ENCODE results near the gene C1orf159.
"Not testable (repeated sequence)": the region's sequence is repeated elsewhere in the genome, so short reads cannot be mapped to it uniquely, and the experiment has no call there.

The C1orf159 gene

DNA sequence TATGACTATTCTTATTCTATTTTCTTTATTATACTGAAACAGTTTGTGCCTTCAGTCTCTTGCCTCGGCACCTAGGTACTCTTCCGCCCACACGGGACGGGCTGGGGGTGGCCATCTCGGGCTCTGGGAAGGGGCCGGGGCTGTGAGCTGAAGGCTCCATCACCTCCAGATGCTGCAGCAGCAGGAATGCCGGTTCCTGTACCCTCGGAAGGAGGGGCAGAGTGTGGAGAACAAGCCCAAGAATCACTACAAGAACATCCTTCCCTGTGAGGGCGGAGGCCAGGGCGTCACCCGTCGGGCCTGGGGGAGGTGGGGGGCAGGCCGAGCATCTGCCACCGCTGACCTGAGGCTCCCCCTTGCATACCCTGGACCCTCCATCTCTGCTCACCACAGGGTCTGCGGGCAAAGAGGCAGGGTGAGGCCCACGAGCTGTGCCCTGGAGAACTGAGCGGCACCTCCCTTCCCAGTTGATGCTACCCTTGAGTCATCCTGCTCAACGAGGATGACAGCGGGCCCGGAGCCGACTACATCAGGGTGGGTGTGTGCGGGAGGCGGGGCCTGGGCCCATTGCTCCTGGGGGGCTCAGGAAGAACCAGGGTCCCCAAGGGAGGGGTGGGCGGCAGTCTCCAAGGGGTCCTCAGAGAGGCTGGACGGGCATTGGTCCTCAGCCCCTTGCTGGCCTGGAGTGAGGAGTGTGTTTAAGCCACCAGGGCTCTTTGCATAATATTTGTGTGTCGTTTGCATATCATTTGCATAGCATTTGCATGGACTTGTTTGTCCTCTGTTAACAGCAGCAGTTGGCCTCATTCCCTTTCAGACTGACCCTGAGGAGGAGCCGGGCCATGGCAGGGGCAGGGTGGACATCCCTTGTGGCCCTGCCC, 49.2 kb downstream of the C1orf159 start:
- no peak for DNase-seq (ENCODE audit: low read depth)

GRCh38 chr1:1065940-1066304, 50.0 kb downstream of the C1orf159 start:
- not testable (repeated sequence) for DNase-seq (ENCODE audit: low read depth)

DNA sequence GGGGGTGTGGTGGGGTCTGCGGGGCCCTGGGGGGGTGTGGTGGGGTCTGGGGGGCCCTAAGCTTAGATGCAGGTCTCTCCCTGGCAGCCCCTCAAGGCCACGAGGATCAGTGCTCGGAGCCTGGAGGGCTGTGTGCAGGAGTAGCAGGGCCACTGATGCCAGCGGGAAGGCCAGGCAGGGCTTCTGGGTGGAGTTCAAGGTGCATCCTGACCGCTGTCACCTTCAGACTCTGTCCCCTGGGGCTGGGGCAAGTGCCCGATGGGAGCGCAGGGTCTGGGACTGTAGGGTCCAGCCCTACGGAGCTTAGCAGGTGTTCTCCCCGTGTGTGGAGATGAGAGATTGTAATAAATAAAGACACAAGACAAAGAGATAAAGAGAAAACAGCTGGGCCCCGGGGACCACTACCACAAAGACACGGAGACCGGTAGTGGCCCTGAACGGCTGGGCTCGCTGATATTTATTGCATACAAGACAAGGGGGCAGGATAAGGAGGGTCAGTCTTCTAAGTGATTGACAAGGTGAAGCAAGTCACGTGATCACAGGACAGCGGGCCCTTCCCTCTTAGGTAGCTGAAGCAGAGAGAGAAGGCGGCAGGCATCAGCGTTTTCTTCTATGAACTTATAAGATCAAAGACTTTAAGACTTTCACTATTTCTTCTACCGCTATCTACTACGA, 50.5 kb downstream of the C1orf159 start:
- no peak for DNase-seq (ENCODE audit: low read depth)

DNA sequence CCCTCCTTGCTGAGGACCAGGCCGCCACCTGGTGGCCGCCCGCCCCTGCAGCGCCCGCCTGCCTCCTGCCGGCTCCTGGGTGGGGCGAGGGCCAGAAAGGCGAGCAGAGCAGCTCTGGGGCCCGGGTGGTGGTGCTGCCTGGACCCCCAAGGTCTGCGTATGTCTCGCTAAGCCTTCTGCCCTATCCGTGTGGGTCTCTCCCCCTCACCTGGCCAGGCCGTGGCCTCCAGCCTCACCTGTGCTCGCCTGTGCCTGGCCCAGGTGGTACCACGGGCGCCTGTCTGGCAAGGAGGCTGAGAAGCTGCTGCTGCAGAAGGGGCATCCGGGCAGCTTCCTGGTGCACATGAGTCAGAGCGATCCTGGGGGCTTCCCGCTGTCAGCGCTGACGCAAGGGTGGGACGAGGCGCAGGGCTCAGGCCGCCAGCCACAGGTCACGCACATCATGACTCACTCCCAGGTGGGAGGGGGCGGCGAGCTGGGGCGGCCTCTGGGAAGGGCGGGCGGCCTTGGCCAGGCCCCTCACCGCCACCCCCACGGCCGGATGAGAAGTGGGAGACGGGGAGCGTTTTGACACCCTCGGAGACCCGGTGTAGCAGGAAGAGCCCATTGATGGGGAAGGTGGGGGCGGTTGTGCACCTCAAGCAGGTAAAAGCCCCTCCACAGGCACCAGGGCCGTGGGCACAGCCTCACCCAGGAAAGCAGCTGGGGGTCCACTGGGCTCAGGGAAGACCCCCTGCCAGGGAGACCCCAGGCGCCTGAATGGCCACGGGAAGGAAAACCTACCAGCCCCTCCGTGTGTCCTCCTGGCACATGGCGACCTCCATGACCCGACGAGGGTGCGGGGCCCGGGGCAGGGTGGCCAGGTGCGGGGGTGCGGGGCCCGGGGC, 51.7 kb downstream of the C1orf159 start:
- DNase-seq (ENCODE audit: low read depth): peak; percentile 78

DNA sequence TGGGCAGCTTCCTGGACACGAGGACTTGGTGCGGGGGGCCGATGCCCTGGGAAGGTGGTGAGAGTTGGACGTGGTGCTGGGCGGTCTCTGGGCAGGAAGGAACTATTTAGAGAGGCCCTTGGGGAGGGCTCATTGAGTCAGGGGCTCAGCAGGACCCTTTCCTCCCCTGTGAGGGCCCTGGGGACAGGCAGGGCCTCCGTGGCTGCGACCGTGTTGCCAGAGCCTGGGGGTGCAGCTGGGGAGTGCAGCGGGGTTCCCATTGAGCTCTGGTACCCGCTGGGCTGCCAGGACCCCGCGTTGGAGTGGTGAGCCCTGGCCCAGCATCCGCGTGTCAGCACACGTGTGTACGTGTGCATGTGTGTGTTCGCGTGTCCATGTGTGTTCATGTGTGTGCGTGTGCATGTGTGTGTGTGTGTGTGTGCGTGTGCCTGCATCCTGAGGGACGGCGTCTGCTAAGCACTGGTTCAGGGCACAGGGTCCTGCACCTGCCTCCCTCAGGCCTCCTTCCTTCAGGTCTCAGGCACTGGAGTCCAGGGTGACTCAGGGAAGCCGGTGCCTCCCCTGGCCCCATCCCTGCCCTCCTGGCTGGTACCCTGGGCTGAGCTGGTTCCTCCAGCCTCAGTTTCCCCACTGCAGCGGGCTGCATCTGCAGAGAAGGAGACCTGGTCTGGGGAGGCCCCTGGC, 52.5 kb downstream of the C1orf159 start:
- DNase-seq (ENCODE audit: low read depth): no peak

- DNase-seq (ENCODE audit: low read depth): no peak
Measured at GRCh38 chr1:1062348-1063163, 53.3 kb downstream of the C1orf159 start.

DNA sequence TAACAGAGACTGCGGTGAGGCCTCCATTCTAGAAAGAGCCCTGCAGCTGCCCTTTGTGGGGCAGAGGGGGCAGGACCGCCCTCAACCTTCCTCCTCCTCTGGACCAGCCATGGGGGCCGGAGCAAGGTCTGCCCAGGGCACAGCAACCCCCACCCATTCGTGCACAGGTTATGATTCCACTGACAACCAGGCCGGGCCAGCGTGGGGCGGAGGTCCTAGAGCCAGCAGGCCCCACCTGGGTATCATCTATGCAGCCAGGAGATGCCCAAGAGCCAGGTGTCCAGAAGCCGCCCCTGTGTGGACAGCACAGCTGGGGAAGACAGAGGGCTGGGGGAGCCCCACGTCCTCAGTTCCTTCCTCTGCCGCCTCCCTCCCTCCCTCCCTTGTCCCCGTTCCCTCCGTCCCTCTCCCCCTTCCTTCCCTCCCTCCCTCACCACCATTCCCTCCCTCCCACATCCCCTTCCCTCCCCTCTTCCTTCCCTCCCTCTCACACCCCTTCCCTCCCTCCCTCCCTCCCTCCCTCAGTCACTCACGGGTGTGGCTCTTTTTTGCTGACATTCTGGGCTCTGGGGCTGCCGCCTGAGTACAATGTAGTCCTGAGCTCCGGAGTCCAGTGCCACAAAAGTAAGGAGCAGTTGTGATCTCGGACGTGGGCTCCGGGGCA, 54.1 kb downstream of the C1orf159 start:
- DNase-seq (ENCODE audit: low read depth): no peak

DNA sequence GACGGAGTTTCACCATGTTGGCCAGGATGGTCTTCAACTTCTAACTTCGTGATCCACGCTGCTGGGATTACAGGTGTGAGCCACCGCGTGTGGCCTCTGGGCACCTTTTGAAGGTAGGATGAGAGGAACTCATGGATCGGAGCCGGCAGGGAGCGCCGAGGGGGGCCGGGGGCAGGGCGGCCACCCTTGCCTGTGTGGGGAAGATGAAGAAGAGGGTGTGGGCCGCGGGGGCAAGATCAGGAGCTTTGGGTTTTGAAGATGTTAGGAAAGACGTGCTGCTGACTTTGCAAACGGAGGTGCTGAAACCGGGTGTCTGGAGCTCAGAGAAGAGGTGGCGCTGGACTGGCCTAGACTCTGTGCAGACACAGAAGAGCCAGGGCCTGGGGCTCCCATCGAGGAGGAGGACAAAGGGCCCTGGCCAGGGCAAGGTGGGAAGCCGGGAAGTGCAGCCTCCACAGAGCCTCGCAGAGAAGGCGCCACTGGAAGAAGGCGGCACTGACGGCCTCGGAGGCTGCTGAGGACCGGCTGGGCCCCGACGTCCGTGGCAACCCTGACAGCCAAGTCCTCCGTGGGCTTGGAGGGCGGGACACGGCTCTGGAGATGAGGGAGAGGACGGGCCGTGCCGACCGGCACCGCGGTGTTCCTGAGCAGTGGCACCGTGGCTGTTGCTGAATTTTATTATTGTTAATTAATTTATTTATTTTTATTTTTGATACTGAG, 55.4 kb downstream of the C1orf159 start:
- DNase-seq (ENCODE audit: low read depth): no peak

DNA sequence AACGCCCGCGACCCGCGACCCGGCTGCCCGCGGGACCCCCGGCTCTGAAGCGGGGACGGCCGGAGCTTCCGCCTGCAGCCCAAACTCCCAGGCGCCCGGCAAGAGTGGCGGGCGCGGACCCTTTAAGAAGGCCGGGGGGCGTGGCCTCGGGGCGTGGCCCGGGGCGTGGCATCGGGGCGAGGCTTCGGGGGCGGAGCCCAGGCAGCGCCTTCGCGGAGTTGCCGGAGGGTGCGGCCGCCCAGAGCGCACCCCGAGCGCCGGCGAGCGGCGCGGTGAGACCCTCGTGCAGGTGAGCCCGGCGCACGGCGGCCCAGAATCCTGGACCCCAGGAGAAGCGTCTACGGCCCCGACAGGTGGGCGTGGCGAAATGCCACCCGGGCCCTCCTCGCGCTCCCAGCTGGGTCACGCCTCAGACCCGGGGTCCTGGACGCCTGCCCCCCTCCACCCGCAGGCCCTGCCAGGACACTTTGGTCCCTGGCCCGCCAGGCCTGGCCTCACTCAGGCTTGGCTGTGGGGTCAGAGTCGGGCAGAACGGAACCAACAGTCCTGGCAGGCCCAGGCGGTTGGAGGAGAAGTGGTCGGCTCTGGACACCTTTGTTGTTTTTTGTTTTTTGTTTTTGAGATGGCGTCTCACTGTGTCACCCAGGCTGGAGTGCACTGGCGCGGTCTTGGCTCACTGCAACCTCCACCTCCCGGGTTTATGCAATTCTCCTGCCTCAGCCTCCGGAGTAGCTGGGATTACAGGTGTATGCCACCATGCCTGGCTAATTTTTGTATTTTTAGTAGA, 56.2 kb downstream of the C1orf159 start:
- DNase-seq (ENCODE audit: low read depth): peak; percentile 86

GRCh38 chr1:1058921-1059493, 56.9 kb downstream of the C1orf159 start:
- DNase-seq (ENCODE audit: low read depth): no peak

DNA sequence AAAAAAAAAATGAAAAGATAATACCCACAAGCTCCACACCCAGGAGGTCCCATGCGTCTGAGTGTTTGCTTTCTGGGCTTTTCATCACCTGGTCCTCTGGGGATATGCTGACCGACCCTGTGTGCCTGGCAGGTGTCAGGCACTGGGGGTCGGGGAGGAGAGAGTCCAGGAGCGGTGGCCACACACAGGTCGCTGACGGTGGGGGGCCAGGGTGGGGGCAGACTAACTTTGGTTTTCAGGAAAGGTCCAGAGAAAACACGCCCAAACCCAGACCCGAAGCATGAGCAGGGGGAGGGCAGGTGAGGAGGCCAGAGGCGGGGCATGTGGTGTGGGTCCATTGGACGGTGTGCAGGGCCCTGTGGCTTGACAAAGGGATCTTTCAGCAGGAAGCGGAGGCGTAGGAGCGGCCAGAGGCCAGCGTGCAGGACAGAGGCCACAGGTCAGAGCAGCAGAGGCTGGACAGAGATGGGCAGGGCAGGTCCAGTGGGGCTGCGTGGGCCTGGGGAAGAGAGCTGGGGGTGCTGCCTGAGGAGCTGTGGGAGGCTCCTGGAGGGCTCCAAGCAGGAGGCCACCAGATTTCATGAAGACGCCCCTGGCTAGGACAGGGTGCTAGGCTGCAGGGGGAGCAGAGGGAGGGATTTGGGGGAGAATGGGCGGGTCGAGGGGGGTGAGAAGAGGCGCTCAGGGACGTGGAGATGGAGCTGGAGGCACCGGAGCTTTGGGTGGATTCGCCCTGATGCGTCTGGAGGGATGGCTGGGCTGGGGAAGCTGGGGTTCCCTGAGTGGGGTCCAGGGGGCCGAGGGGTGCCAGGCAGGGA, 57.6 kb downstream of the C1orf159 start:
- no peak for DNase-seq (ENCODE audit: low read depth)

DNA sequence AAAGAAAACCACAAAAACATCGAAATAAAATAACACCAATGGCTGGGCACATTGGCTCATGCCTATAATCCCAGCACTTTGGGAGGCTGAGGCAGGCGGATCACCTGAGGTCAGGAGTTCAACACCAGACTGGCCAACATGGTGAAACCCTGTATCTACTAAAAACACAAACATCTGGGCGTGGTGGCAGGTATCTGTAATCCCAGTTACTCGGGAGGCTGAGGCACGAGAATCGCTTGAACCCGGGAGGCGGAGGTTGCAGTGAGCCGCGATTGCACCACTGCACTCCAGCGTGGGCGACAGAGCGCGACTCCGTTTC, 58.2 kb downstream of the C1orf159 start:
- not testable (repeated sequence) for DNase-seq (ENCODE audit: low read depth)

DNA sequence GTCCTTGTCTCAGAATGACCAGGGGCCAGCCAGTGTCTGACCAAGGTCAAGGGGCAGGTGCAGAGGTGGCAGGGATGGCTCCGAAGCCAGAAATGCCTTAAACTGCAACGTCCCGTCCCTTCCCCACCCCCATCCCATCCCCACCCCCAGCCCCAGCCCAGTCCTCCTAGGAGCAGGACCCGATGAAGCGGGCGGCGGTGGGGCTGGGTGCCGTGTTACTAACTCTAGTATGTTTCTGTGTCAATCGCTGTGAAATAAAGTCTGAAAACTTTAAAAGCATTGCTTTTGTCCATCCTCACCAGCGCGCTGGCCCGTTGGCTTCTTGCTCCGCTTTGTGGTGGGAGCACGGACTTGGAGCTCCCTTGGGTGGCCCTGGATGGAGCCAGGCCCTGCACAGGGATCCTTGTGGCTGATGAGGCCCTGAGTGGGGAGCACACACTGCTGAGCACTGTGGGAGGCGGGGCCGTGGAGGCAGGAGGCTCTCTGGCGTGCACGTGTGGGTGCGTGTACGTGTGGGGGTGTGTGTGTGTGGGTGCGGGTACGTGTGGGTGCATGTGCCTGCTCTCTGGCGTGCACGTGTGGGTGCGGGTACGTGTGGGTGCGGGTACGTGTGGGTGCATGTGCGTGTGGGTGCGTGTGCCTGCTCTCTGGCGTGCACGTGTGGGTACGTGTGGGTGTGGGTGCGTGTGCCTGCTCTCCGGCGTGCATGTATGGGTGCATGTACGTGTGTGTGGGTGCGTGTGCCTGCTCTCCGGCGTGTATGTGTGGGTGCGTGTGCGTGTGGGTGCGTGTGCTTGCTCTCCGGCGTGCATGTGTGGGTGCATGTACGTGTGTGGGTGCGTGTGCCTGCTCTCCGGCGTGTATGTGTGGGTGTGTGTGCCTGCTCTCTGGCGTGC, 59.8 kb downstream of the C1orf159 start:
- DNase-seq (ENCODE audit: low read depth): no peak

GRCh38 chr1:1054971-1055370, 60.9 kb downstream of the C1orf159 start:
- DNase-seq (ENCODE audit: low read depth): no peak

- no peak for DNase-seq (ENCODE audit: low read depth)
Measured at GRCh38 chr1:1054099-1054700, 61.7 kb downstream of the C1orf159 start.

GRCh38 chr1:1053682-1054081, 62.2 kb downstream of the C1orf159 start:
- DNase-seq (ENCODE audit: low read depth): no peak

Data from stimulated activated CD8-positive, alpha-beta memory T cell treated with anti-CD3 and anti-CD28 coated beads, Interleukin-12 subunit alpha, Interleukin-12 subunit beta, amount 100 ng/mL, for 1 hour (primary cell).